OCI-LY7 (cell line): ENCODE data around the gene TSPAN9.

Experiments used
- CTCF ChIP-seq: fragments of 200-600 bp; sonication (generic); conservative IDR thresholded peaks from 2 replicates; pipeline ENCODE4 v1.5.1; 2014; ENCODE audit warnings: mild to moderate bottlenecking, antibody characterized with exemption, low read length, moderate library complexity, mixed read lengths
- EZH2phosphoT487 ChIP-seq: fragments of 200-600 bp; sonication (generic); IDR thresholded peaks from 2 replicates; pipeline ENCODE4 v1.6.1; 2018; ENCODE audit warnings: low read depth, borderline replicate concordance, mild to moderate bottlenecking, mixed run types, antibody characterized with exemption, low read length, moderate library complexity, mixed read lengths

GRCh38 chr12:3204730-3205531 lies 127.8 kb downstream of the TSPAN9 start:
- TF ChIP-seq CTCF (no peak), EZH2phosphoT487 (no peak)
